CD4-positive, alpha-beta T cell treated with Interleukin-2 at 100 ng/mL for 4 hours (primary cell): ENCODE data around the gene BARX1.
"Not testable (repeated sequence)": the region's sequence is repeated elsewhere in the genome, so short reads cannot be mapped to it uniquely, and the experiment has no call there.

Source experiments
- DNase-seq: peaks from one replicate; pipeline ENCODE4 v3.0.0-alpha.2; 2020; ENCODE audit warnings: low spot score

Gene BARX1

DNA sequence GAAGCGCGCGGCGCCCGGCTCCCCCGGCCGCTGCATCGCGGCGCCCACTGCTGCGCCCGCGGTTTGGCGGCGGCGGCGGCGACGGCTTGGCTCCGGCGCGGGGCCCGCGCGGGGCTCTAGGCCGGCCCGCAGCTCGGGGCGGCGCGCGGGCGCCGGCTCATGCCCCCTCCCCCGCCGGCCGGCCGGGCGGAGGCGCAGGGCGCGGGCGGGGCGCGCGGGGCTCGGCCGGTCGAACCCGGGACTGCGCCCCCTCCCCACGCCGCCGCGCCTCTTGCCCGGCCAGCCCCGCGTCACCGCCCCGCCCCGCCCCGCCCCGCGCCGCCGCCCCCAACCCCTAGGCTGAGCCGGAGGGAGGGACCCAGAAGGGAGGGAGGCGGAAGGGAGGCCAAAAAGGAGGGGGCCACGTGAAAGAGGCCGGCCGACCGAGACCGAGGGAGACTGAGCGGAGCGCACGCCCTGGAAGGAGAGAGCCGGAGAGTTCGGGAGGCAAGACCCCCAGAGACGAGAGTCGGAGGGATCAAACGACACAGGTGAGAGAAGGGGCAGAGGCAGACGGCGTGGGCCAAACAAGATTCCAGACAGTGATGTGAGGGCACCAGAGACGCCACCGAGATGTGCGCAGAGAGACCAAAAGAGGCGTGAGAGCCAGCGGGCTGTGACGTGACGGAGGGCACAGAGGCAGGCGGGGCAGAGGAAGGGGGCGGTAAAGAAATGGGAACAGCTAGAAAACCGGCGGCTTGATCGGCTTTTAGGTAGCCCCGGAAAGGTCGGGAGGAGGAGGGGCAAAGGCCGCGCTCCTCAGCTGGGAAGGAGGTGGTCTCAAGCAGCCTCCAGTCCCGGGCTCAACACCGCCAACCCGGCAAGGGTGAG lies at the start of gene BARX1:
Gene BARX1 (minus strand): TSS at position 245 of the 870 bp plus-strand sequence. CDS start 209 bp downstream, at position 36.
- DNase-seq = no peak

DNA sequence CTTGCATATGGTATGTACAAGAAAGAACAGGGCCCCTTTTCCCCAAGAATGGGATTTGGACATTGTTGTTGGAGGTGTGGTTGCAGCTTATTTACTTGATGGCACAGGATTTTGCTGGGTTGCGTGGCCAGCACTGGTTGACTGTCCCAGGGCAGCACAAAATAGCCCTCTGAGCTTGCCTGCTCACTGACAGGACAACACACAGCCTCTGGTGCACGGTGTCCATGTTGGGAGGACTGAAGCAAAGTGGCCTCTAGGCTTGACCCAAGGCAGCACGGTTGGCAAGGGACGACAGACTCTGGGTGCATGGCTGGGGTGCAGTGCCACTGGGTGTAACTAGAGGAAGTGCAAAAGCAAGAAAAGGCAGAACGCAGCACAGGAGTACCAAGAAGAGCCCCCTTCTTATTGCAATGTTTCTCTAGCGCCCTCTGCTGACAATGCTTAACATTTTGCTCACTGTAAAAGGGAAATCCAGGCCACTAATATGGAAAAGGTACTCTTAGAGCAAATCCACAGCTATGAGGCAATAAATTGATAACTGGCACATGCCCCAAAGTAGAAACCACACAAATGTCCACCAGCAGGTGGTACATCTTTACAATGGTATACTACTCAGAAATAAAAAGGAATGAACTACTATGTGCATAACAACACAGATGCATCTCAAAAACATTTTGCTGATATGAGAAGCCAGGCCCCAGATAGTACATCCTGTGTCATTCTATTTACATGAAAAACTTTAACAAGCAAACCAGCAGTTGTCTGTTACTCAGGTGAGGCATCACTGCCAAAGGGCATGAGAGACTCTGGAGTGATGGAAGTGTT lies 47.4 kb upstream of the BARX1 start:
- DNase-seq = peak; percentile 18

GRCh38 chr9:93996863-93997262 lies 41.7 kb upstream of the BARX1 start:
- no peak for DNase-seq

DNA sequence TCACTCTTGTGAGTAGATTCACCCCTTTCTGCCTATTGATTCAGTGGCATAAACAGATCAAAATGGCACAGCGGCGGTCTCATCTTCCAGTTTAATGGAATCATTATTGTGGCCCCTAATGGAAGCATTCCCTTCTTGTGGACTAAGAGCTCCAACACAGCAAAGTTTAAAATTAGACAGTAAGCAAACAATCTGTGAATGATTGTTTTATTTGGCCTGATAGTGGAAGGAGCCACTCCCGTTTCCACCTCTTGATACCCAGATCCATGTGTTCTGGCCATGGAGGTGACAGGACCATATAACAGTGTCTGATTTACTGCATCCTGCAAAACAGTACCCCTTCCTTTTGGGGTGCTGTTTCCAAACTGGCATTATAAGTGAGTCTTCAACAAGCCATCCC lies 41.2 kb upstream of the BARX1 start:
- DNase-seq = no peak

DNA sequence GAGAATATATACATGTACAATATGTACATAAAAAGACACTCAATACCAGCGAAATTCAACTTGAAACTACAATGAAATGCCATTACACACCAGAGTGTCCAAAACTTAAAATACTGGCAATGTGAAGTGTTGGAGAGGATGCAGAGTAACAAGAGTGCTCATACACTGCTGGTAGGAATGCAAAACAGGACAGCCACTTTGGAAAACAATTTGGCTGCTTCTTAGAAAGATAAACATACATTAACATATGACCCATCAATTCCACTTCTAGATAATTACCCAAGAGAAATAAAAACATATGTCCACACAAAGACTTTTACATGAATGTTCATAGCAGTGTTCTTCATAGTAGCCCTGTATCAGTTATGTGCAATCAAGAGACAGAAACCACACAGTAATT lies 39.4 kb upstream of the BARX1 start:
- no peak for DNase-seq

DNA sequence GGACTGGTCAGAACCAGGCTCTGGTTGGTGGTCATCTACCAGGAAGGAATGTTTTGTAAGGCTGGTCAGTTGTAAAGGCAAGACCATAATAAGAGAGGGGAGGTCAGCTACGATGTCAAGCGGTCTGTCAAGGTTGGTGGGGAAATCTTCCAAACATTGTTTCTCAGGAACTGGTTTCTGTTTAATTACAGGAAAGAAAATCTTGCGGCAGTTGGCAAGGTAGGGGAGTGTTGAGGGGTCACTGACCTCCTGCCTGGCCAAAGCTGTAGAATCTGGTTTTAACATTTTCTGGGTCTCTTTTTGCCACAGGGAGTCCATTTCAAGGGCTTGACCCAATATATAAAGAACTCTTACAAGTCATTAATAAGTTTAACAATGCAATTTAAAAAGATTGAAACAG lies 39.0 kb upstream of the BARX1 start:
- no peak for DNase-seq

- no peak for DNase-seq
Observed at GRCh38 chr9:93992830-93993229, 37.7 kb upstream of the BARX1 start.

DNA sequence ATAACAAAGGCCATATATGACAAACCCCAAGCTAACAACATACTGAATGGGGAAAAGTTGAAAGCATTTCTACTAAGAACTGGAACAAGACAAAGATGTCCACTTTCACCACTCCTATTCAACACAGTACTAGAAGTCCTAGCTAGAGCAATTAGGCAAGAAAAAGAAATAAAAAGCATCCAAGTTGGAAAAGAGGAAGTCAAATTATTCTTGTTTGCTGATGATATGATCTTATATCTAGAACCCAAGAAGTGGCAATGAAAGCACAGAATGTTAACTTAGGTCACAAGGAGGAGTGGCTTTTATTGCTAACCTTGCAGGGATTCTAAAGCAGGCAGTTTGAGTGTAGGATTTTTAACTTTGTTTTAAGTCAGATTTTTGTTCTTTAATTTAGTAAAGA lies 35.3 kb upstream of the BARX1 start:
- no peak for DNase-seq

- DNase-seq = no peak
Observed at GRCh38 chr9:93988056-93988455, 32.9 kb upstream of the BARX1 start.

DNA sequence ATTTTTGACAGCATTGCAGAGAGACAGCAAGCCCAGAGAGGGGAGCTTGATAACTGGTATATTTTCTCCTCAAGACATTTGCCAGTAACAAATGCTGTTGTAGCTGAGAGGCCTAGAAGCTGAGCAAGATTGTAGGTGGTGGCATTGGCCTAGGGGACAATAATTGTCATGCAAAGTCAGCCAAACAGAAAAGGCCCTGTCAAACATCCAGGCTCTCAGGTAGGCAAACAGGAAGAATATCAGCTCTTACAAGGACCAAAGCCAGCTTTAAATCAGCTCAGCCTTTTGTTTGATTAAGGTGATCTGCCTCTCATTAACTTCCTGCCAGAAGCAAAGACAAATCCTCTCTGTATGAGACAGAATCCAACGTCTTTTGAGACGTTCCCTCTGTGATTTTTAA lies 29.7 kb upstream of the BARX1 start:
- no peak for DNase-seq

DNA sequence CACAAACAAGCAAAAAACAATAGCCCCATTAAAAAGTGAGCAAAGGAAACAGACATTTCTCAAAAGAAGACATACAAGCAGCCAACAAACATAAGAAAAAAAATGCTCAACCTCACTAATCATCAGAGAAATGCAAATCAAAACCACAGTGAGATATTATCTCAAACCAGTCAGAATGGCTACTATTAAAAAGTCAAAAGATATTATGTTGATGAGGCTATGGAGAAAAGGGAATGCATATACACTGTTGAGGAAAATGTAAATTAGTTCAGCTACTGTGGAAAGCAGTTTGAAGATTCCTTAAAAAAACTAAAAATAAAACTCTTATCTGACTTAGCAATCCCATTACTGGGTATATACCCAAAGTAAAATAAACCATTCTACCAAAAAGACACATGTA lies 28.7 kb upstream of the BARX1 start:
- DNase-seq = no peak

- no peak for DNase-seq
Observed at GRCh38 chr9:93979721-93980120, 24.6 kb upstream of the BARX1 start.

GRCh38 chr9:93978551-93978950 lies 23.4 kb upstream of the BARX1 start:
- no peak for DNase-seq

GRCh38 chr9:93976973-93977372 lies 21.8 kb upstream of the BARX1 start:
- DNase-seq = no peak

DNA sequence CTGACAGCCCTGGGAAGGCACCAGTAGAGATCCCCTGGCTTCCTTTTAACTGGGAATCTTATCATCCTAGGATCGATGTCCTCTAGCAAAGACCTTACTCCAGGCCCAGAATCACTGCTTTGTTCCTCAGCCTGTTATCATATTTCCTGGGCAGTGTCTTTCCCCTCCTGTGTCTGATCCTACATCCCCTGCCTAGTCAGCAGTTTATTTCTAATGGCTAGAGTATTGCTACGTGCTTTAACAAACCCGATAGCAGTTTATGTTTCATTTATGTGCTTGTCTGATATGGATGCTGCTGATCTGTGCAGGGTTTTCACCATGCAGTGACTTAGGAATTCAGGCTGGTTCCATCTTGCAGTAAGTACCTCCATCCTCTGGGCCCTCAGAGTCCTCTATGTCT lies 20.9 kb upstream of the BARX1 start:
- no peak for DNase-seq

DNA sequence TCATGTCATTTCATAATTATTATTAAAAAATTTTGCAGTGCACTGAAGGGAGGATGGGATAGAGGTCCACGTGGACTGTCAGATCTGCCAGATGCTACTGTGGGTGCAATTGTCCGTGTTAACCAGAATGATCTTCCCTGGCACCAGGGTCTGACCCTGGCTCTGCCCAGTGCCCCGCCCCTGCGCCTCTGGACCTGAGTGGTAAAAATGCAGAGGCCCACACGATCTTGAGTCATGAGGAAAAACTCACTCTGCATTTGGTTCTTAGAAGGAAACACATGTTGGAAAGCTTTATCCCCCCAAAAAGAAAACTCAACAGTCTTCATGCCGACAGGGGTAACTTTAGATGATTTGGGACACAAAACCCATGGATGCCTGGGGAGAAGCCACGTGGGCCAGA lies 20.1 kb upstream of the BARX1 start:
- DNase-seq = no peak

- DNase-seq = no peak
Observed at GRCh38 chr9:93974151-93974550, 19.0 kb upstream of the BARX1 start.

- not testable (repeated sequence) for DNase-seq
Observed at GRCh38 chr9:93972655-93973054, 17.5 kb upstream of the BARX1 start.

DNA sequence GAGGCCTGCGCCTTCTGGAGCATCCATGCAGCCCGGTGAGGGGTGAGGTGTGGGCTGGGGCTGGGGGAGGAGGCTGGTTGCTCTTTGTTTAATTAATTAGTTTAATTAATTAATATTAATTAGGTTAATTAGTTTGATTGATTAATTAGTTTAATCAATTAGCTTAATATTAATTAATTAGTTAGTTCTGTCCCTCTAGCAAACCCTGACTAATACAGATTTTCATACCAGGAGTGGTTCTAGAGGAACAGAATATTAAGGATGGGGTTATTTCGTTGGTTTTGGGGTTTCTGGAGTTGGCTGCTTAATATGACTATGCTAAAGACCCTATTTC lies 14.1 kb upstream of the BARX1 start:
- DNase-seq = no peak

- no peak for DNase-seq
Observed at GRCh38 chr9:93968451-93969327, 13.5 kb upstream of the BARX1 start.

GRCh38 chr9:93967020-93967803 lies 12.1 kb upstream of the BARX1 start:
- DNase-seq = no peak
